Left cardiac atrium (tissue), 4 donors: Measurements from ENCODE around the gene PRRG4. TPM values are rescaled to one million over a fixed set of nuclear protein-coding genes. Genes with fewer than 3 reads are reported as not detected.
A peak's percentile ranks its signal among the peaks of the same experiment; 100 is the strongest.
"Not testable (repeated sequence)": the region's sequence is repeated elsewhere in the genome, so short reads cannot be mapped to it uniquely, and the experiment has no call there.

Experiments used
- ATAC-seq, 2 donors: fragments of 200-7000 bp; cut with Tn5 transposase; one replicate each; pipeline ENCODE4 v1.9.1; 2020; ENCODE audit warnings: mild to moderate bottlenecking in 2 of 2, moderate library complexity in 2 of 2
- DNase-seq: peaks from one replicate; pipeline ENCODE4 v3.0.0-alpha.2; 2020
- intact Hi-C, 2 donors: fragments of 100-400 bp; cut with DNase I; formaldehyde crosslinking; loops; one replicate each; pipeline versions ENCODE4 v1.14.1 to v1.15.1; 2022 to 2023
- total RNA-seq, 2 donors: library from RNA; stranded (reverse); fragmentation: NEBNext Ultra II Directional; extraction: Animal tissue kit (Norgen Biotek cat#: 25700); gene quantifications; one replicate each; pipeline ENCODE4 v1.2.1, GENCODE V29; 2021
- donor health status: DM: no; HTN: yes; CAD: no.
- donor health status: DM: no; HTN: yes; CAD: no; lungs with severe emphysema.
- donor health status: DM: yes; HTN: yes; CAD: no.
- donor health status: Dilated cardiomyopathy.

PRRG4 gene
- total RNA-seq, 2 donors from 2014 or later: 0.92 to 1.0 TPM

DNA sequence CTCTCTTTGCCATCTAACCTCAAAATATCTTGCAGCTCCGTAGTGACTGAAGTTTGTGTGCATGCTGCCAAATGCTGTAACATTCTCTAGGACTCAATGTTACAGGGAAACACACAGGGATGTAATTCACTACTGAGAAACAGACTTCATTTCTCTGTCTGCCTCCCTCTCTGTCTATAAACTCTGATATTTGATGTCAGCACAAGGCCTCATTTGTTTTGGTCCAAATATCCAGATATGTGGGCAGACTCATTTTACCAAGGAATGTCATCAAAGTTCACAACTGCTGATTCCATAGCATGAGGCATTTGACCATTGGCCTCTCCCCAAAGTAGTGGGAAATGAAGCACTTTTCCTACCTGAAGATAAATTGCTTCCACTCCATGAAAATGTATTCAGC, 2.5 kb upstream of the PRRG4 start:
- ATAC-seq (no peak), DNase-seq (no peak)
- intact Hi-C loops: no loop called here

DNA sequence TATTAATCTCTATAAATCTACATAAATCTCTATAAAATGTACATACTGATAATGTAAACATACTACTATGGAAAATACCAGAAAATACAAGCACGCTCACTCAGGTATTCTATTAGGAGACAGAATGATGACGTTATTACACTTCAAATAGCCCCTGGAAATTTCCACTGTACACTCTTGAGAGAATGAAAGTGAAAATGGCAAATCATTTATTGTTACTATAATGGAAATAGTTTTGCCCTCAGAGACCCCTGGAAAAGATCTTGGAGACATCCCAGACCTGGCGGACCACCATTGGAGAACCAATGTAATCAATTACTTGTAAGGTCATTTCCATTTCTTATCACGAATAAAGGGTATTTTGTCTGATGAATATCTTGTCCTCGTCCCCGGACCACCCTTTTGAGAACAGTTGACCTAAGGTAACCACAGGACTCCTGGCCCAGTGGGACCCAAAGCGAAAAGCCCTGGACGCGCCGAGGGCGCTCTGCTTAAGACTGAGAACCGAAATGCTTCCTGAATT, 509 bp upstream of the PRRG4 start:
- ATAC-seq: no peak

DNA sequence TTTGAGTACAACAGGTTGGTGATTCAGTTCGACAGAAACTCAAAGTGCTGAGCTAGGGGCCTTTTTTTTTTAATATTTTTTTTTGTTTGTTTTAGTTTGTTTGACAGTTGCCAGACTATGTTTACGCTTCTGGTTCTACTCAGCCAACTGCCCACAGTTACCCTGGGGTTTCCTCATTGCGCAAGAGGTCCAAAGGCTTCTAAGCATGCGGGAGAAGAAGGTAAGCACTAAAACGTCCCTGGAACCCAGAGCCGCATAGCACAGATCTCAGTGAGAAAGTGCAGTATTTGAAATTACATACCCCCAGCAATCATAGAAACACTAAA, 649 bp downstream of the PRRG4 start:
- DNase-seq (peak; percentile 25), ATAC-seq (peak; percentile 38 to 49)
- intact Hi-C loops: no loop called here

More for the DNA sequence above, 509 bp upstream of the PRRG4 start:
- intact Hi-C loops: no loop called here
- no peak for DNase-seq

DNA sequence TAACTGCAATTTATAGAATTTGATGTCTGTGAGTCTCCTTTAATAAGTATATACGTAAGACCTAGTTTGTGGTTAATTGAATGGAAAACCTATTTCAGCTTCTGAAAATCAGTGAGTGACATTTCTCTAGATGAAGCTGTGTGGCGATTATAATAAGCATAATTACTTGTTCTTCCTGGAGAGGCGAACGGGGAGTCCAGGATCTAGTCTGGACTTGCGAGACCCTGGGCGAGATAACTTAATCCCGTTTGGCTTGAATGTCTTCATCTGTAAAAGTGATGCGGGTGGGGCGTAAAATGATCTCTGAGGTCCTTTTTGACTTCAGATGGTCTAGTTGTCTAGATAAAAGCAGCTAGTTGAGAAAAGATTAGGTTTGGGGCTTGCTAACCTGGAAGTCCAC, 1.1 kb downstream of the PRRG4 start:
- DNase-seq (no peak), ATAC-seq (no peak)
- intact Hi-C loops: no loop called here

DNA sequence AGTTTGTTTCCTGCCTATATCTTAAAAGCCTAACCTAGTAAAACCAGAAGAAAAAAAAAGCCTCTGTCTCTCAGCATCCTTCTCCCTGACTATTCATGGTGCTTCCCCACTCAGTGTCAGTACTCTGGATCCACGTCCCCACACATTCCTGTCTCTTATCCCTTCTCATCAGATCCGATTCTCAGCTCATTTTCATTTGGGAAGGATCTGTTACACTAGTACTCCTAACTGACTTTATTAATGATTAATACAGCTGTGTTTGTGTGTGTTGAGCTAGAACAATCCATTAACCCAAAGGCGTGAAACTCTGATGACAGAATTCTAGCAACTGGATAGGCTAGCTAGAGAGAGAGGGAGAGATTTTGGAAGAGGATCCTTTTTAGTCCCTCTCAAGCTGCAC, 1.5 kb downstream of the PRRG4 start:
- intact Hi-C loops: no loop called here
- DNase-seq (no peak), ATAC-seq (no peak)

DNA sequence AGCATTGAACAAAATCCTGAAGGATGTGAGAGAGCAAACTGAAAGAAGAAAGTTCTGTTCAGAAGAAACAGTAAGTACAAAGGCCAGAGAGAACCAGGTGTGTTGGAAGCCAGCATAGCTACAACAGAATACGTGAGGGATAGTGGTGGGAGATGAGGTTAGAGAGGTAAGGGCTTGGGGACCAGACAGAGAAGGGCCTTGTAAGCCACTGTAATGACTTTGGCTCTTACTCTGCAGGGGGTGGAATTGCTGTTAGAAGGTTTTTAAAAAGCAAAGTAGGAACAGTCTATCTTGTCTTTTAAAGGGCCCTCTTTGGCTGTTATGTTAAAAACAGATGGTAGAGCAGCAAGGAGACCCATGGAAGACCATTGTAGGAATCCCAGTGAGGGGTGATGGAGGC, 4.2 kb downstream of the PRRG4 start:
- DNase-seq (no peak), ATAC-seq (no peak)
- intact Hi-C loops: no loop called here

DNA sequence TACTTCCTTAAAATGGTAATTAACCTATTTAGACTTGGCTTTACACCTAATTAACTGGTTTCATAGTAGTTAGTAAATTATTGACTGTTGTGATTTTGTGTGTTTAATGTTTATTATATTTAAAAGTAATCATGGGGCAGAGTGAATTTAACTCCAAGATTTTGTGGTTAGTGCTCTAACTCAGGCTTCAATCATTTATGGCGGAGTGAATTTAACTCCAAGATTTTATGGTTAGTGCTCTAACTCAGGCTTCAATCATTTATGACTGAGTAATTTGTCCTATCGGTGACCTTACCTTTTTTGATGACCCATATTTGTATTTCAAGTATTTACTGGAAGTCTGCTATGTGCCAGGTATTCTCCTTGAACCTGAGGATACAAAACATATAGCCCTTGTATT, 7.2 kb downstream of the PRRG4 start:
- intact Hi-C loops: no loop called here
- no peak for ATAC-seq
- no peak for DNase-seq

DNA sequence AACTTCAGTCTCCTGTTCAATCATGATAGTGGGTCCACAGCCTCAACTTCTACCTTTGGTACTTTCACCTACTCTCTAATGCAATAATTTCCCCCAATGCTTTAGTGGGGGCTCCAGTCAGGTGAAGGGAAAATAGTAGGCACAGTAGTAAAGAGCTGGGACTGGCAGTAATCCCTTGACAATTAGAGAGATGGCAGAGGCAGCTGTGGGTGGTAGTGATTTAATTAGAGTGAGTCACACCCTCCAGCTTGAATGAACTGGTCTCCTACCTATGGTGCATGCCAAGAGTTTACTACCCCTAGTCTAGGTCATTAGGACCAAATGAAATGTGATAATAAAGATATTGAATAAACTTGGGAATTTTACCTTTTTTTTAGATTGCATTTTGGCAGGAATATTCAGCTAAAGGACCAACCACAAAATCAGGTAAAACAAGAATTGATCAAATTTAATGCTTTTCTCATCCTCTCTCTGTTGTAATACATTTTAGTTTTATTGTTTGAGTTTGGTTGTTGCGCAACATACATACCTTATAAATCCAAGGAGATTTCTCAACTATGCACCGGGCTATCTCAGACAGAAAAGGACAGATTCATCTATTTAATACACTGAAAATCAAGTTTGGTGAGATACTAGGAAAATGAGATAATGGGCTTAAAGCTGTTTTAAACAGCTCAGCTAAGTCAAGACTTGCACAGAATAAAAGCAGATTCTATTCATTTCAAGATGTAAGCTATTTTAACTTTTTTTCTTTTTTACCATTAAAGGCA, 9.0 kb downstream of the PRRG4 start:
- ATAC-seq (no peak), DNase-seq (no peak)
- intact Hi-C loops: no loop called here

DNA sequence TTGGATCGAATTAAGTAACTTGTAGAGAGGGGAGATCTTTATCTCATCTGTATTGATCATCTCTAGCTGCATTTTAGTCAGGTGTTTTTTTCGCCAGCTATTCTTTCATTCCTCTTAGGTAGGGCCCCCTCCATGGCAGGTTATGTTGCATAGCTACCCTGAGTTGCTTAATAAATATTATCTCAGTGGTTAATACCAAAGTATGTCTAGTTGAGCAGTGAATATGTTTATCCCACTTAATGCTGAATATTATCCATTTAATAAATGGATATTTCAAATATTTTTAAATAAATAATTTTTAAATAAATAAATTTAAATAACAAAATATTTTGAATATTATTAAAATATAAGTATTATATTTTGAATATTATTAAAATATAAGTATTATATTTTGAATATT, 9.6 kb downstream of the PRRG4 start:
- intact Hi-C loops: no loop called here
- no peak for ATAC-seq
- DNase-seq: no peak

DNA sequence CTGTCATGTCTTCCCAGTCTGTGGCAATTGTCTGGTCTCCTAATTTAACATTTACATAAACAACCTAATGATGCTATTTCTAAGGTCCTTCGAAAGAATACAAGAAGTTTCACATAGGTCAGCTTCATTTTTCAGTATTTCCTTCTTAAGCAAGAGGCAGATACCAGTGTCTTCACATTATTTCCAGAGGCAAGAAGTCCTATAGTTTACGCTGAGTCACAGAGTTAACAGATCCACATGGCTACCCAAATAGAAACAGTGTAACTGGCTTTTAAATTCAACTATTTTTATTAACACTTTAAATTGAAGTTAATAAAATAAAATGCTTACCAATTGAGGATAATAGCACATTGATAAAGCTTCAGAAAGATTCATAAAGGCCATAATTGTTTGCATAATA, 10.9 kb downstream of the PRRG4 start:
- ATAC-seq: no peak
- no peak for DNase-seq
- intact Hi-C loops: no loop called here

DNA sequence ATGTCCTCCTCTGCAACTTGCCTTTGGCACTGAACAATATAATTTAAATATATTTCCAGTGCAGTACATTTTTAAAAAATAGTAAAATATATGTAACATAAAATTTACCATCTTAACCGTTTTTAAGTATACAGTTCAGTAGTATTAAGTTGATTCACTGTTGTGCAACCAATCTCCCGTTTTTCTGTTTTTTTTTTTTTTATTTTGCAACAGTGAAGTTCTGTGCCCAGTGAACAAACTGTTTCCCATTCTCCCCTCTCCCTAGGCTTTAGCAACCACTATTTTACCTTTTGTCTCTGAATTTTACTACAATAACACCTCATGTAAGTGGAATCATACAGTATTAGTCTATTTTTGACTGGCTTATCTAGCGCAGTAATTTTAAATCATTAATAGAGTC, 13.8 kb downstream of the PRRG4 start:
- intact Hi-C loops: no loop called here
- DNase-seq (no peak), ATAC-seq (no peak)

DNA sequence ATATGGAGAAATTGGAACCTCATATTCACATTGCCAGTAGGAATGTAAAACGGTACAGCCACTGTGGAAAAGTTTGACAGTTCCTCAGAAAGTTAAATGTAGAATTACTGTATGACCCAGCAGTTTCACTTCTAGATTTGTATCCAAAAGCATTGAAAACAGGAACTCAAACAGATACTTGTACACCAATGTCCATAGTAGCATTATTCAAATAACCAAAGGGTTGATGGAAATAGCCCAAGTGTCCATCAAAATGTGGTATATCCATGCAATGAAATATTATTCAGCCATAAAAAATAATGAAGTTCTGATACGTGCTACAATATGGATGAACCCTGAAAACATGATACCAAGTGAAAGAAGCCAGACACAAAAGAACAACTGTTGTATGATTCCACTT, 17.8 kb downstream of the PRRG4 start:
- ATAC-seq (no peak), DNase-seq (no peak)
- intact Hi-C loops: no loop called here

DNA sequence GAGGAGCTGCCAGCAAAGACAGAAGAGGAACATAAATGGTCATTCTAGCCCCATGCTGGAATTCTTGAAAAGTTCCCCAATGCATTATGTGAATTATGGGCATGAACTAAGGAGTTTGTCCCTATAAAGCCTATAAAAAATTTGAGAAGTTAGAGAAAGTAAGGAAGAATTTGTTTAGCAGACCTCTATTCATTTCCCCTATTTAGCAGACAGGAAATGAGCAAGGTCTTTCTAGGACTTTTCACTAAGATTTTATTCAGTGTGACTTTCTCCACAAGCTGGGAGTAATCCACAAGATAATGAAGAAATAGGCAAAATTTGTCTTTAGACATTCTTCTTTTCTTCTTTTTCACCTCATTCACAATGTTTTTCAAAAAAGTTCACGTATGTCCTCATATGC, 20.0 kb downstream of the PRRG4 start:
- no peak for DNase-seq
- ATAC-seq: no peak
- intact Hi-C loops: no loop called here

DNA sequence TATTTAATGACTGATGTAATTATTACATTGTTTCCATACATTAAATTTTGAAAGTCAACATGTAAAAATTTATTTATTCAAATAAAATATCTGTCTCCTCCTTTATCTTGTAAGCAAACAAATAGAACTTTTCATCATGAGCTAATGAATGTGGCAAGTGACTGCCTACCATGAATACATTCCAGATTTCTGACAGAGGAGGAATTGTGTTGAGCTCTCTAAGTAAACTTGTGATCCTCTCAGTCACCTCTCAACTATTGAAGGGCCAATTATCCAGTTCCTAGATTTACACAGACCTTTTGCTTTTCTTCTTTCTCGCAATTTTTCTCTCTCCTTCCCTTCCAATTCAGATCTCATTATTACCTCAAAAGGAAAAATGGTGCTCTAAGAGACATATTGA, 21.5 kb downstream of the PRRG4 start:
- no peak for ATAC-seq
- intact Hi-C loops: no loop called here

DNA sequence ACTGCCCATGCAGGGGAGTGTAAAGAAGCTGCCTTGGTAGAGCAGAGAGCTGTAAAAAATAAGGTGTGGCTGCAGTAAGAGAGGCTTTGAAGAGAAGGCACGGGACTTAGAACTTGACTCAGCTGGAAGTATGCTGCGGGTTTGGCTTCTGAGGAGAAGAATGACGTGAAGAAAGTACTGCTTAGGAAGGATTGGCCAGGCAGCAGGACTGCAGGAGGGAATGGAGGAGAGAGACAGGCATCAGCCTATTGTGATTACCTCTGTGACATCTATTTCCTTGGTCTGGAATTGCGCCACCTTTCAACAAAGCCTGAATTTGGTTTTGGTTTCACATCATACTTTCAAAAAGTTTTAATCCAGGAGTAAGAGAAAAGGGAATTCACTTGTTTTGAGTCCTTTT, 22.5 kb downstream of the PRRG4 start:
- ATAC-seq (no peak), DNase-seq (no peak)
- intact Hi-C loops: no loop called here

More for the DNA sequence above, 21.5 kb downstream of the PRRG4 start:
- DNase-seq: no peak

DNA sequence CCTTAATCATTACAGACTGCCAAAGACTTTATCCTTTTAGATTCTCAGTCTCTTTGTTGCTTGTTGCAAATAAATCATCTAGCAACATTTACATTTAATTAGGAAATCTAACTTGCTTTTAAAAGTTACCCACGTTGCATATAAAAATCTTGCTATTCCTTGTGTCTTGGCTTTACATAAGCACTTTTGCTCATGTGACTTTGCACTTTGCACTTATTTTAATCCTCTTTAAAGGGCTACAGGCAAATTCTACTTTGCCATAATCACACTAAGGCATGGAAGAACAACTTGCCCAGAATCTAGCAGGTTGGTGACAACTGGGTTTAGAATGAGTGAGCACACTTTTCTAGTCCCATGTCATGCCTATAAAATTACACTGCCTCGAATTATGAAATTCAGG, 25.9 kb downstream of the PRRG4 start:
- intact Hi-C loops: no loop called here
- DNase-seq: no peak
- ATAC-seq: no peak

DNA sequence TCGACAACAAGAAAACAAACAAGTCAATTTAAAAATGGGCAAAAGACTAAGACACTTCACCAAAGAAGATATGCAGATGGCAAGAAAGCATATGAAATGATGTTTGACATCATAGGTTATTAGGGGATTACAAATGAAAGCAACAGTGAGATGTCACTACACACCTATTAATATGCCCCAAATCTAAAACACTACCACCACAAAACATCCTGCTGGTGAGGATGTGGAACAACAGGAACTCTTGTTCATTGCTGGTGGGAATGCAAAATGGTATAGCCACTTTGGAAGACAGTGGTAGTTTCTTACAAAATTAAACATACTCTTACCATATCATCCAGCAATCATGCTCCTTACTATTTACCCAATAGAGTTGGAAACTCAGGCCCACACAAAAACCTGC, 29.0 kb downstream of the PRRG4 start:
- intact Hi-C loops: no loop called here
- ATAC-seq (no peak), DNase-seq (no peak)

DNA sequence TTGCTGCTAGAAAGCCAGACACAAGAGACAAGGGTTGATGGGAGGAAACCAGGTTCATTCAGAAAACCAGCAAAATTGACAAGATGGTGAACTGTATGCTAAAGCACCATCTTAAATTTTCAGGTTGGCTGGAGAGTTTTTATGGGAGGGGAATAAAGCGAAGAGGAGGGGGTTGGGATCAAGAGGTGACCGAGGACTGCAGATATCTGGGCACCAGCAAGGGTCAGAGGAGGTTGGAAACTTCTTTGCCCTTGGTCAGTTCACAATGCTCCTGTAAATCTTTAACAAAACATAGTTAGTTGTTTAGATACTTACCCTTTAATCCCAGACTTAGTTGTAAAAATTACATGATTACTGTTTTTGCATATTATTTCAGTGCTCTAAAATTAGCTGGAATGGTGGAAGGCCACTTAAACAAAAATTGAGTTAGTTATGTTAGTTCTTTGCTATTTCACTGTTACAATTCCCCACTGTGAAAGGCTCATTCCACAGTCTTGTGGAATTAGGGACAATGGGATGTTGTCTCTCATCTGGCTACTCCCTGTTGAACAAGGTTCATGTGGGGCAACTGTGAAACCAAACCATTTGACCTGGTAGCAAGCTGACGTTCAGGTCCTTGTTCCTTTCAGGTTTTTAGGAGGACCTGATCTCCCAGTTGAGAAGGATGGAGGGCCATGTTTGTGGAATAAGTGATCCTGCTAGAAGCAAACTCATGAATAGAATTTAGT, 32.3 kb downstream of the PRRG4 start:
- intact Hi-C loops: no loop called here
- ATAC-seq (no peak), DNase-seq (no peak)

DNA sequence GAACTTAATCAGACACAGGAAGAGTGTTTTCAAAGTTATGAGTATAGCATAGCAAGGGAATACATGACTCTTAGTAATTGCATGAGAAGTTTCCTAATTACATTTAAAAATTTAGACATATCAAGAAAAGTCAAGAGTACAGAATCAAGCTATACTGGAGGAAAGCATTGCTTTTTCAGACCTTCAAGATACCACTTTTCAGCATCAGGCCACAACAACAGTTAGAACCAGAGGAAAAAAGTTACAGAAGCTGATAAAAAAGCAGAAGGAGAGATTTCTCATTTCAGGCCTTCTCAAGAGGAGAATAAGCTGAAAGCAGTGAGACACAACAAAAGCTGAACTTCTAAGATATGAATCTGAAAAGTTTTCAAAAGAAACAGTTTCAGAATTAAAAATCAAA, 34.8 kb downstream of the PRRG4 start:
- intact Hi-C loops: no loop called here
- DNase-seq: no peak
- ATAC-seq: no peak

DNA sequence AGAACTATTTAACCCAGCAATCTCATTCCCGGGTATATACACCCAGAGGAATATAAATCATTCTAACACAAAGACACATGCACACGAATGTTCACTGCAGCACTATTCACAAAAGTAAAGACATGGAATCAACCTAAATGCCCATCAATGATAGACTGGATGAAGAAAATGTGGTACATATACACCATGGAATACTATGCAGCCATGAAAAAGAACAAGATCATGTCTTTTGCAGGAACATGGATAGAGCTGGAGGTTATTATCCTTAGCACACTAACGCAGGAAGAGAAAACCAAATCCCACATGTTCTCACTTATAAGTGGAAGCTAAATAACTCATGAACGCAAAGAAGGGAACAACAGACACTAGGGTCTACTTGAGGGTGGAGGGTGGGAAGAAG, 39.0 kb downstream of the PRRG4 start:
- DNase-seq, intact Hi-C loops, ATAC-seq: not testable (repeated sequence)

DNA sequence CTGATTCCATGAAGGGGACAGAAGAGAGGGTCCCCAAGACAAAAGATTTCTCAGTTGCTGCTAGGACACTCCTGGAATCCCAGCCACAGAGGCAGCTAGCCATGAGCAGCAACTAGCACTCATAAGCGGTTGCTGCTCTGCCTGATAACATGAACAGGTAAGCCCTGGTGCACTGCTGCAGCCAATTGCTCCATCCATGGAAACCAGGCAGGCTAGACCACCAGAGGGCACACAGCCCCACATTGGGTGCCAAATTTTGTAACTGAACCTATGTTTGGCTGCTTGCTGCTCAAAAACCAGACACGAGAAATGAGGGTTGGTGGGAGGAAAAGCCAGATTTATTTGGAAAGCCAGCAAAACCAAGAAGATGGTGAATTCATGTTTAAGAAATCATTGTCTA, 40.9 kb downstream of the PRRG4 start:
- DNase-seq (no peak), ATAC-seq (no peak)
- intact Hi-C loops: no loop called here
